Peyer's patch (tissue), 4 donors: Measurements from ENCODE around the gene BMPR1A. TPM values are rescaled to one million over a fixed set of nuclear protein-coding genes. Genes with fewer than 3 reads are reported as not detected.

Experiments
- DNase-seq, 3 donors: peaks; one replicate each; pipeline ENCODE4 v3.0.0-alpha.2; 2017 to 2019
- H3K27ac ChIP-seq, 4 donors: fragments of 200-600 bp; sonication (generic); one replicate each; pipeline ENCODE4 v1.5.1; 2016 to 2019
- H3K27me3 ChIP-seq, 2 donors: fragments of 200-600 bp; sonication (generic); one replicate each; pipeline ENCODE4 v1.5.1; 2019
- H3K36me3 ChIP-seq, 3 donors: fragments of 200-600 bp; sonication (generic); one replicate each; pipeline ENCODE4 v1.5.1; 2016 to 2019
- H3K4me1 ChIP-seq, 4 donors: fragments of 200-600 bp; sonication (generic); one replicate each; pipeline ENCODE4 v1.5.1; 2016 to 2019
- H3K4me3 ChIP-seq, 4 donors: fragments of 200-600 bp; sonication (generic); 1 replicate in 3 of 4; 2 replicates in 1 of 4; pipeline ENCODE4 v1.5.1; 2016 to 2019; ENCODE audit warnings: mild to moderate bottlenecking in 1 of 4
- H3K9me3 ChIP-seq, 4 donors: fragments of 200-600 bp; sonication (generic); one replicate each; pipeline ENCODE4 v1.5.1; 2016 to 2019; ENCODE audit warnings: mild to moderate bottlenecking in 1 of 4
- CTCF ChIP-seq, 6 experiments: fragments of 450-650 bp in 4 of 6; fragments of 200-600 bp in 2 of 6; sonication (generic) in 1 of 6; IDR thresholded peaks; one replicate each; pipeline ENCODE4 v1.5.1; 2017 to 2019; ENCODE audit warnings: antibody characterized with exemption in 6 of 6, mild to moderate bottlenecking in 3 of 6, moderate library complexity in 1 of 6
- POLR2A ChIP-seq, 2 donors: fragments of 450-650 bp; IDR thresholded peaks; one replicate each; pipeline ENCODE4 v1.5.1; 2017; ENCODE audit warnings: antibody characterized with exemption in 2 of 2, mild to moderate bottlenecking in 2 of 2, moderate library complexity in 2 of 2
- total RNA-seq, 4 donors: library from RNA; depleted of rRNA; stranded (reverse); fragments of >200 nt; gene quantifications; one replicate each; pipeline ENCODE4 v1.1.0, GENCODE V29; 2016

The BMPR1A gene
- total RNA-seq, 4 donors from 2014 or later = 17.1 to 40.1 (median 24.9) TPM

- Histone ChIP-seq H3K27ac (no peak overlapping the region), H3K9me3 (no peaks in the 10 kb centered on the region), H3K27me3 (no peaks in the 10 kb centered on the region), H3K4me1 (peaks cover 0 to 30% (median 2%) of the 10 kb centered on the region in 4 donors), H3K36me3 (no peaks in the 10 kb centered on the region), H3K4me3 (no peak overlapping the region)
- no peak for TF ChIP-seq POLR2A (IDR thresholded peaks at IDR 0.05)
- DNase-seq = no peak
Measured at GRCh38 chr10:86769991-86770390, 13.6 kb downstream of the BMPR1A start.

DNA sequence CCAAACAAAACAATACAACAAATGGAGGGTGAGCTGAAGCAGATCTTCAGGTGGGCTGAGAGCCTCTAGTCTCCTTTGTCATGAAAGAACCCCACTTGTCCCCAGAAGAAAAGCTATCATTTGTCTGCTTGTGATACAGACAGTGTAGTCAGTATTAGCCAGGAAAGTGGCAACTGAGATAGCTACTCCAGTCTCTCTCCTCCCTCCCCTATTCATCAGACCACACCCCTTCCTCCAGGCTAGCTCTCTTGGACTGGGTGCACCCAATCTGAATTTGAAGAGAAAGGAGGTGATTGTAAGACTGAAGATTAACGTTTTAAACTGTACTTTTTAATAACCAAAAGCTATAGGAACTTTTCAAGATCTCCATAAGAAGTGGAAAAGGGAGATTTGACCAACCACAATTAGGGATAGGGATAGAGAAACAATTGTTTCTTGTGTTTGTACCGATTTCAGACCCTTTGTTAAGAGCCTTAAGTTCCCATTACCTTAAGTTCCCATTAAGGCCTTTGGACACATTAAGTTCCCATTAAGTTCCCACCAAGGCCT is 14.1 kb downstream of the BMPR1A start:
- Histone ChIP-seq H3K27me3 (no peaks in the 10 kb centered on the region), H3K27ac (no peak overlapping the region), H3K36me3 (no peaks in the 10 kb centered on the region), H3K9me3 (no peaks in the 10 kb centered on the region), H3K4me3 (no peak overlapping the region), H3K4me1 (peaks cover 0 to 34% (median 2%) of the 10 kb centered on the region in 4 donors)
- no peak for TF ChIP-seq POLR2A (IDR thresholded peaks at IDR 0.05)
- TF ChIP-seq CTCF (IDR thresholded peaks at IDR 0.05) = no peak
- DNase-seq = no peak

- no peak for DNase-seq
- no peak overlapping the region for H3K4me3 ChIP-seq
- no peaks in the 10 kb centered on the region for H3K36me3 ChIP-seq
- no peak overlapping the region for H3K27ac ChIP-seq
- H3K9me3 ChIP-seq = no peaks in the 10 kb centered on the region
- H3K4me1 ChIP-seq = peaks cover 0 to 26% (median 2%) of the 10 kb centered on the region in 4 donors
- no peaks in the 10 kb centered on the region for H3K27me3 ChIP-seq
- TF ChIP-seq POLR2A (IDR thresholded peaks at IDR 0.05) (no peak), CTCF (IDR thresholded peaks at IDR 0.05) (no peak)
Measured at GRCh38 chr10:86773498-86773897, 17.1 kb downstream of the BMPR1A start.

- Histone ChIP-seq H3K36me3 (no peaks in the 10 kb centered on the region), H3K27ac (peak overlapping the region in 2 of 4 donors; percentile 9 to 21), H3K4me3 (no peak overlapping the region), H3K27me3 (no peaks in the 10 kb centered on the region), H3K4me1 (peaks cover 0 to 15% (median 2%) of the 10 kb centered on the region in 4 donors), H3K9me3 (no peaks in the 10 kb centered on the region)
- TF ChIP-seq POLR2A (IDR thresholded peaks at IDR 0.05) (no peak), CTCF (IDR thresholded peaks at IDR 0.05) (no peak)
- DNase-seq = no peak
Measured at GRCh38 chr10:86775056-86775869, 18.8 kb downstream of the BMPR1A start.

DNA sequence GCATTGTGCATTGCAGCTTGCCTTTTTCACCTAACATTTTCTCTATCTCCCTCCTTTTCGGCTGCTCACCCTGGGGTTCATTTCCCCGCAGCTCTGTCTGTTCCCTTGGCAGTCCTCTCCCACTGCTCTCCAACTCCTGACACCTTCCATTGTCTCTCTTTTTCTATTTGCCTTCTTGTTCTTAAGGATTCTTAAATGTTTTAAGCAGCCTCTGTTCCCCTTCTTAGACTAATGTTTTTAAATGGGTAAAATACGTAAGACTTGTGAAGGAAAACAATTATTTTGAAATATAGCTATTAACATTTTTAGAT is 19.4 kb downstream of the BMPR1A start:
- peak overlapping the region in 1 of 4 donors; percentile 9 for H3K27ac ChIP-seq
- no peak overlapping the region for H3K4me3 ChIP-seq
- H3K27me3 ChIP-seq = no peaks in the 10 kb centered on the region
- H3K4me1 ChIP-seq = peaks cover 0 to 15% (median 2%) of the 10 kb centered on the region in 4 donors
- H3K9me3 ChIP-seq = no peaks in the 10 kb centered on the region
- H3K36me3 ChIP-seq = no peaks in the 10 kb centered on the region
- DNase-seq = no peak
- TF ChIP-seq POLR2A (IDR thresholded peaks at IDR 0.05) = no peak
- TF ChIP-seq CTCF (IDR thresholded peaks at IDR 0.05) = no peak

DNA sequence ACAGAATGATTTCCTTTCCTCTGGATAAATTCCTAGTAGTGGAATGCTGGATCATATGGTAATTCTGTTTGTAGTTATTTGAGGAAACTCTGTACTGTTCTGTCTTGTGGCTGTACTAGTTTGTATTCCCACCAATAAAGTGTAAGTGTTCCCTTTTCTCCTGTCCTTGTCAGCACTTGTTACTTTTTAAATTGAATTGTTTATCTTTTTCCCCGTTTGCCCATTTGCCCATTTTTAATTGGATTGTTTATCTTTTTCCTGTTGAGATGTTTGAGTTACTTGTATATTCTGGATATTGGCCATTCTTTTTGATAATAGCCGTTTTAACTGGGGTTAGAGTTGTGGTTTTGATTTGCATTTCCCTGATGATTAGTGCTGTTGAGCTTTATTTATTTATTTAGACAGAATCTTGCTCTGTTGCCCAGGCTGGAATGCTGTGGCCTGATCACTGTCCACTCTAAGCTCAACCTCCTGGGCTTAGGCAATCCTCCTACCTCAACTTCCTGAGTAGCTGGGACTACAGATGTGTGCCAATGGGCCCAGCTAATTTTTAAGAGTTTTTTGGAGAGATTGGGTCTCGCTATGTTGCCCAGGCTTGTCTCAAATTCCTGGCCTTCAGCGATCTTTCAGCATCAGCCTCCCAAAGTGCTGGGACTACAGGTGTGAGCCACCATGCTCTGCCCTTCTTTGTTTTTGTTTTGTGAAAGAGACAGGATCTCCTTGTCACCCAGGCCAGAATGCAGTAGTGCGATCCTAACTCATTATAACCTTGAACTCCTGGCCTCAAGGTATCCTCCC is 23.0 kb downstream of the BMPR1A start:
- no peak for DNase-seq
- Histone ChIP-seq H3K27ac (no peak overlapping the region), H3K4me3 (no peak overlapping the region), H3K36me3 (no peaks in the 10 kb centered on the region), H3K9me3 (no peaks in the 10 kb centered on the region), H3K4me1 (peaks cover 0 to 12% (median 2%) of the 10 kb centered on the region in 4 donors), H3K27me3 (no peaks in the 10 kb centered on the region)
- TF ChIP-seq CTCF (IDR thresholded peaks at IDR 0.05) (no peak), POLR2A (IDR thresholded peaks at IDR 0.05) (no peak)
